Lower leg skin (tissue), 4 donors: ENCODE results near the gene BABAM2. TPM values are rescaled to one million over a fixed set of nuclear protein-coding genes. Genes with fewer than 3 reads are reported as not detected.

ENCODE experiments used
- DNase-seq, 2 donors: peaks; one replicate each; pipeline ENCODE4 v3.0.0-alpha.2; 2019; ENCODE audit warnings: low spot score in 2 of 2
- H3K4me3 ChIP-seq: fragments of 200-600 bp; sonication (generic); 2 replicates; pipeline ENCODE4 v1.5.1; 2017; ENCODE audit warnings: mild to moderate bottlenecking, low read depth; ENCODE audit not compliant: poor library complexity, severe bottlenecking
- POLR2A ChIP-seq, 2 donors: fragments of 450-650 bp; IDR thresholded peaks; one replicate each; pipeline ENCODE4 v1.6.1; 2016 to 2017; ENCODE audit warnings: antibody characterized with exemption in 2 of 2, mild to moderate bottlenecking in 1 of 2, moderate library complexity in 1 of 2
- WGBS, 2 donors: methylation state at CpG; one replicate each; pipeline ENCODE4 v1.1.5; 2018; 5-methylcytosine and 5-hydroxymethylcytosine counted together
- intact Hi-C: fragments of 100-400 bp; cut with DNase I; formaldehyde crosslinking; loops from one replicate; pipeline ENCODE4 v1.15.0; 2023; ENCODE audit warnings: low total_unique reads
- total RNA-seq, 4 donors: library from RNA; depleted of rRNA; stranded (reverse); fragments of >200 nt; gene quantifications; one replicate each; pipeline ENCODE4 v1.1.0, GENCODE V29; 2016
- TF ChIP-seq, protein P1 (sequence below), 3 donors: fragments of 450-650 bp; IDR thresholded peaks; one replicate each; pipeline ENCODE4 v1.5.1; 2016; ENCODE audit warnings: antibody characterized with exemption in 3 of 3, mild to moderate bottlenecking in 3 of 3, moderate library complexity in 2 of 3

Gene BABAM2
- total RNA-seq, 4 donors from 2014 or later, result 18.4 to 28.5 (median 23.9) TPM

DNA sequence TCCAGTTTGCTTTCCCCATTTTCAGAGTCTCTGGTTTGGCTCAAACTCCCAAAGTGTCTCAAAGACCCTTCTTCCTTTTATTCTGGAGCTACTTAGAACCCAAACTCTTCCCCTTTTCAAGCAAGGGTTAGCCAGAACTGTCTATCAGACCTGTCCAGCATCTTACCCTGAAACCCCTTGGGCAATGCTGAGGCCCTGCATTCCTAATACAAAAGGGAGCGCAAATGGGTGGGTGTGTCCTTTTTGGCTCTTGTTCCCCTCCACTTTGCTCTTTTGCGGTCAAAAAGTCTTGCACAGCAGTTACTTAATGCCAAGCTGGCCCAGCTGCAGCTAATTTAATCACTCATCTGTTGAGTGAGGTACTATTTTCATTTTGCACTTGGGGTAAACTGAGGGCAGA, 270.9 kb downstream of the BABAM2 start:
- intact Hi-C loops, result no loop called here
- TF ChIP-seq, protein P1, sequence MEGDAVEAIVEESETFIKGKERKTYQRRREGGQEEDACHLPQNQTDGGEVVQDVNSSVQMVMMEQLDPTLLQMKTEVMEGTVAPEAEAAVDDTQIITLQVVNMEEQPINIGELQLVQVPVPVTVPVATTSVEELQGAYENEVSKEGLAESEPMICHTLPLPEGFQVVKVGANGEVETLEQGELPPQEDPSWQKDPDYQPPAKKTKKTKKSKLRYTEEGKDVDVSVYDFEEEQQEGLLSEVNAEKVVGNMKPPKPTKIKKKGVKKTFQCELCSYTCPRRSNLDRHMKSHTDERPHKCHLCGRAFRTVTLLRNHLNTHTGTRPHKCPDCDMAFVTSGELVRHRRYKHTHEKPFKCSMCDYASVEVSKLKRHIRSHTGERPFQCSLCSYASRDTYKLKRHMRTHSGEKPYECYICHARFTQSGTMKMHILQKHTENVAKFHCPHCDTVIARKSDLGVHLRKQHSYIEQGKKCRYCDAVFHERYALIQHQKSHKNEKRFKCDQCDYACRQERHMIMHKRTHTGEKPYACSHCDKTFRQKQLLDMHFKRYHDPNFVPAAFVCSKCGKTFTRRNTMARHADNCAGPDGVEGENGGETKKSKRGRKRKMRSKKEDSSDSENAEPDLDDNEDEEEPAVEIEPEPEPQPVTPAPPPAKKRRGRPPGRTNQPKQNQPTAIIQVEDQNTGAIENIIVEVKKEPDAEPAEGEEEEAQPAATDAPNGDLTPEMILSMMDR (IDR thresholded peaks at IDR 0.05), result no peak
- no peak for TF ChIP-seq POLR2A (IDR thresholded peaks at IDR 0.05)
- H3K4me3 ChIP-seq, result no peak overlapping the region
- no peak for DNase-seq
- WGBS, 2 donors, result 33 to 39% methylated on average over 2 of the region's 2 CpGs

DNA sequence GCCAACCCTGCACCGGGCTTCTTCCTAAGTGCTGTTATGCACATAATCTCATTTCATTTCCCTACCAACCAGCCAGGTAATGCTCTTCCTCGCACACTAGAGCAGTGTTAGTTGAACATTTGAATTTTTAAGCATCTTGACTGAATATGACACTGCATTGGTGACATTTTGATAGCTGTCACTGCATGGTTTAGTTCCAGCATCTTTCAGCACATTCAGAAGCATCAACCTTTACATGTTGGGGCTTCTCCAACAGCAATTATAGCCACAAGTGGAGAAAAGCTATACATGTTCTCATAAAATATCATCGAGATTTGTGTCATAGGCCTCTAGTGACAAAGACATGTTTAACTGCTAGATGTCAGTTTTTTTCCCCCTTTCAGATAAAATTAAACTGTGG, 272.0 kb downstream of the BABAM2 start:
- WGBS, 2 donors, result 89 to 91% methylated on average over 3 of the region's 3 CpGs
- no peak for TF ChIP-seq POLR2A (IDR thresholded peaks at IDR 0.05)
- TF ChIP-seq, protein P1 (IDR thresholded peaks at IDR 0.05), result no peak

DNA sequence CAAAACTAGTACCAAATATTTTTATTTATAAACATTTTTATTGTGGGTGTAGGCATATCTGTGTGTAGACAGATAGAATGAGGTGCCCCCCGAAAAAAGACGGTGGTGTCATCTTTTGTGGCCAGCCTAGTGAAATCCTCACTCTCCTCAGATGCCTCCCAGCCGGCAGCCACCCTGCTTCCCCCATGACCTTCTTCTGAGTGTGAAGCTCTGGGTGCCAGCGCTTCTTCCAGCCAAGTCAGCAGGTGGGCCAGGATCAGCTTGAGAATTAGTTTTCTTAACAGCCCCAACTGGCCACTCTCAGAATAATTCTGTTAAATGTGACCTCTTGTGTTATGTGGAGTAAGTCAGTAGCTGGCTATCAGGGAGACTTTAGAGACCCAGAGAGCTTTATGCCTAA, 272.5 kb downstream of the BABAM2 start:
- no peak for DNase-seq
- TF ChIP-seq, protein P1 (IDR thresholded peaks at IDR 0.05), result no peak
- TF ChIP-seq POLR2A (IDR thresholded peaks at IDR 0.05), result no peak
- 86 to 94% methylated on average over 4 of the region's 4 CpGs for WGBS, 2 donors
- no peak overlapping the region for H3K4me3 ChIP-seq
- intact Hi-C loops, result no loop called here

More for the DNA sequence above, 272.0 kb downstream of the BABAM2 start:
- H3K4me3 ChIP-seq, result no peak overlapping the region
- intact Hi-C loops, result no loop called here
- DNase-seq, result no peak

DNA sequence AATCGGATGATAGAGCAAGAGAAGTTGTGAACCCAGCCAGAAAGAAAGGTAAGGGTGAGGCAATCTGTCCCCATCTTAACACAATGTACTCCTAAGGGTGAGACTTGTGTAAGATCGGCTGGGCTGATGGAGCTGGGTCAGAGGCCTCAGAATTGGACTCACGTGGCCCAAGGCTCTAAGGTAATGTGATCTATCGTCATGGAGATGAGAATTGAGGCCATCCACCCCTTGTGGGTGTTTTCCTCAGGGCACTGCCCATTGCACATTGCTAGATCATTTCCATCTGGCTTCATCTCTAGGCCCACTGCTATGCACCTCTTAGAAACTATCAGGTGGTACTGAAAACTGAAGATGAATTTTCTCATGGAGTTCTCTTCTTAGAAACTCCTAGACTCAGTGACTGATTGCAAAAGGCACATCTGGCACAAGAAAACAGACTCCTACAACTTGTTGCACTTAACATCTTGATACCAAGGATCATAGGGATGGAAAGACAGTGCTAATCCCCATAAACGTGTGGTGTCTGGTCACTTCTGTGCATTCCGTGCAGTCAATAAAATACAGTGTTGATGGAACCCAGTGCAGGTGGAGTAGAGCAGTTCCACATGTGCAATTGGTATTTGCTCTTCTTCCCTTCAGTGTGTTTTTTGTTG, 273.2 kb downstream of the BABAM2 start:
- WGBS, 2 donors, result 74 to 76% methylated on average over 6 of the region's 6 CpGs
- intact Hi-C loops, result no loop called here
- no peak for TF ChIP-seq POLR2A (IDR thresholded peaks at IDR 0.05)
- TF ChIP-seq, protein P1 (IDR thresholded peaks at IDR 0.05), result no peak
- no peak overlapping the region for H3K4me3 ChIP-seq
- no peak for DNase-seq

DNA sequence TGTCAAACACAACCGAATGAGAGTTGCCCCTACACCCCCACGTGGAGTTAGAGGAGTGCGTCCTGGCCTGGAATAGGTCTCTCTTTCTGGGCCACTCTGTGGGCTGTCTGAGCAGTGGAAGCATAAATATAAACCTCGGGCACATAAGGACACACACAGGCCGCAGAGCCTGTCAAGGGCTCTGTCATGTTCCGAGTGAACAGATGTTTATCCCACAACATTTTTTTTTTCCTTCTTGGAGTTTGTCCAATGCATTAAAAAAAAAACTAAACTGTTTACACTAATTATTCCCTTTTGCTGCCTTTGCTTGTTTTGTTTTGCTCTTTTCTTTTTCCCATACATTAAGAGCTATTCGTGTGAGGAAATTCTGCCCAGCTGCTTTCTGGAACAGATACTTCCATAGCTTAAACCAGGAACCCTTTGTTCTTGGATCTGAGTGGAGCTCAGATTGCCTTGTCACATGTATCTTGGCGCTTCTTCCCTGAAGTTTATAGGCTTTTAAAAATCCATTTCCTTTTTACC, 273.8 kb downstream of the BABAM2 start:
- TF ChIP-seq, protein P1 (IDR thresholded peaks at IDR 0.05), result no peak
- TF ChIP-seq POLR2A (IDR thresholded peaks at IDR 0.05), result no peak
- no peak for DNase-seq
- 42 to 48% methylated on average over 8 of the region's 8 CpGs for WGBS, 2 donors
- intact Hi-C loops, result no loop called here
- H3K4me3 ChIP-seq, result no peak overlapping the region
